Endothelial cell (in vitro differentiated cells): ENCODE measurements around the gene ATP6V0B. TPM values are rescaled to one million over a fixed set of nuclear protein-coding genes. Genes with fewer than 3 reads are reported as not detected.
A peak's percentile ranks its signal among the peaks of the same experiment; 100 is the strongest.

ENCODE experiments used
- DNase-seq: peaks from one replicate; pipeline ENCODE4 v3.0.0; 2021; ENCODE audit warnings: low spot score
- H3K27ac Mint-ChIP-seq: one replicate; pipeline ENCODE4 v1.8.0; 2021; ENCODE audit warnings: mixed read lengths, inconsistent platforms; ENCODE audit not compliant: unreplicated experiment
- H3K27me3 Mint-ChIP-seq: one replicate; pipeline ENCODE4 v1.8.0; 2021; ENCODE audit warnings: mild to moderate bottlenecking, moderate library complexity, mixed read lengths, inconsistent platforms; ENCODE audit not compliant: unreplicated experiment
- H3K36me3 Mint-ChIP-seq: one replicate; pipeline ENCODE4 v1.8.0; 2021; ENCODE audit warnings: mild to moderate bottlenecking, low read depth, mixed read lengths, inconsistent platforms; ENCODE audit not compliant: unreplicated experiment
- H3K4me1 Mint-ChIP-seq: one replicate; pipeline ENCODE4 v1.8.0; 2021; ENCODE audit warnings: mild to moderate bottlenecking, mixed read lengths, inconsistent platforms; ENCODE audit not compliant: unreplicated experiment
- H3K4me3 Mint-ChIP-seq: one replicate; pipeline ENCODE4 v1.8.0; 2021; ENCODE audit warnings: mild to moderate bottlenecking, mixed read lengths, inconsistent platforms; ENCODE audit not compliant: unreplicated experiment
- H3K9me3 Mint-ChIP-seq: one replicate; pipeline ENCODE4 v1.8.0; 2021; ENCODE audit warnings: mixed read lengths, inconsistent platforms; ENCODE audit not compliant: unreplicated experiment
- total RNA-seq: library from RNA; stranded (reverse); fragmentation: NEBNext Ultra II Directional; extraction: Animal tissue kit (Norgen Biotek cat#: 25700); gene quantifications from one replicate; pipeline ENCODE4 v1.2.1, GENCODE V29; 2021; ENCODE audit not compliant: unreplicated experiment
- TF ChIP-seq, protein P1 (sequence below): fragments of 200-600 bp; sonication (generic); IDR thresholded peaks from one replicate; pipeline ENCODE4 v1.5.0; 2021; ENCODE audit warnings: antibody characterized with exemption; ENCODE audit not compliant: unreplicated experiment

ATP6V0B gene
- total RNA-seq, 1 donor from 2014 or later = 94.5 TPM

DNA sequence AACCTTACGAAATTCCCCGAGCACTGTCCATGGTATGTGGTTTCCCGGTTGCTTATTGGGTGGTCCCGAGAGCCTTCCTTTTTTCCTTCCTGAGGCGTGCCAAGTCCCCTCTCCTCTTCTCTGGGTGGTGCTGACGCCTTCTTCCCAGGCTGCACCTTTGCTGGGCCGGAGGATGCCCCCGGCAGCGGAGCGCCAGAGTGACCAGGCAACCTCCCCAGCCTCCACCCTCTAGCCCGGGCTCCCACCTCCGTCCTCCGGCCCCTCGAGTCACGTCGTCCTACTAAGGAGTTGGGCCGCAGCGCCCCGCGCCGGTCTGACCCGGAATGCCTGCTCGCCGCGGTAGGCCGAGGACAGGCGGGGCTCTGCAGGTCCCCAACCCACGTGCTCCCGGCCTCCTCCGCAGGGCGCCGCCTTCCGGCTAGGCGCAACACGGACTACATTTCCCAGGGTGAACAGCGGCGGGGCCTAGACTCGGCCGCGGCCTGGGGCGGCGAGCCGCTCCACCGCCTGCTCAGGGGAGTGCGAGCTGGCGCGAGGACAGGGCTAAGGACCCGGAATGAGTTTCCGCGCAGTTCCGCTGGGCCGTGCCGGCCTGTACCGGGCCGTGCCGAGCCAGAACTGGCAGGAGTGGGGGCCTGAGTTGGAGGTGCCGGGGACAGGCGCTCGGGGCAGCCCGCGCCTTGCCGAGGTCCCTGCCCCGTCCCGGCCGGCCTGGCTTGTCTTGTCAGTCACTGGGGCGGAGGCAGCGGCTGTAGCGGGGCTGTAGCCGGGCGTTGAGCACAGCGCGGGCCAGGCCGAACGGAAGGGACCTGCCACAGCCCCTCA, 28.3 kb upstream of the ATP6V0B start, which contains the start of gene IPO13:
IPO13 (plus strand) TSS at position 715 of the 825 bp plus-strand sequence. CDS start 651 bp downstream, outside the sequence.
- Mint-ChIP-seq H3K9me3 (no peaks in the 10 kb centered on the region), H3K4me3 (peak within 1 kb of the TSS; percentile 94), H3K27me3 (peaks cover 7% of the 10 kb centered on the region), H3K27ac (peak within 1 kb of the TSS; percentile 74), H3K36me3 (peaks cover 5% of the 10 kb centered on the region), H3K4me1 (peaks cover 16% of the 10 kb centered on the region)
- peak; percentile 98 for DNase-seq
- TF ChIP-seq, protein P1, sequence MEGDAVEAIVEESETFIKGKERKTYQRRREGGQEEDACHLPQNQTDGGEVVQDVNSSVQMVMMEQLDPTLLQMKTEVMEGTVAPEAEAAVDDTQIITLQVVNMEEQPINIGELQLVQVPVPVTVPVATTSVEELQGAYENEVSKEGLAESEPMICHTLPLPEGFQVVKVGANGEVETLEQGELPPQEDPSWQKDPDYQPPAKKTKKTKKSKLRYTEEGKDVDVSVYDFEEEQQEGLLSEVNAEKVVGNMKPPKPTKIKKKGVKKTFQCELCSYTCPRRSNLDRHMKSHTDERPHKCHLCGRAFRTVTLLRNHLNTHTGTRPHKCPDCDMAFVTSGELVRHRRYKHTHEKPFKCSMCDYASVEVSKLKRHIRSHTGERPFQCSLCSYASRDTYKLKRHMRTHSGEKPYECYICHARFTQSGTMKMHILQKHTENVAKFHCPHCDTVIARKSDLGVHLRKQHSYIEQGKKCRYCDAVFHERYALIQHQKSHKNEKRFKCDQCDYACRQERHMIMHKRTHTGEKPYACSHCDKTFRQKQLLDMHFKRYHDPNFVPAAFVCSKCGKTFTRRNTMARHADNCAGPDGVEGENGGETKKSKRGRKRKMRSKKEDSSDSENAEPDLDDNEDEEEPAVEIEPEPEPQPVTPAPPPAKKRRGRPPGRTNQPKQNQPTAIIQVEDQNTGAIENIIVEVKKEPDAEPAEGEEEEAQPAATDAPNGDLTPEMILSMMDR = peak; percentile 84

DNA sequence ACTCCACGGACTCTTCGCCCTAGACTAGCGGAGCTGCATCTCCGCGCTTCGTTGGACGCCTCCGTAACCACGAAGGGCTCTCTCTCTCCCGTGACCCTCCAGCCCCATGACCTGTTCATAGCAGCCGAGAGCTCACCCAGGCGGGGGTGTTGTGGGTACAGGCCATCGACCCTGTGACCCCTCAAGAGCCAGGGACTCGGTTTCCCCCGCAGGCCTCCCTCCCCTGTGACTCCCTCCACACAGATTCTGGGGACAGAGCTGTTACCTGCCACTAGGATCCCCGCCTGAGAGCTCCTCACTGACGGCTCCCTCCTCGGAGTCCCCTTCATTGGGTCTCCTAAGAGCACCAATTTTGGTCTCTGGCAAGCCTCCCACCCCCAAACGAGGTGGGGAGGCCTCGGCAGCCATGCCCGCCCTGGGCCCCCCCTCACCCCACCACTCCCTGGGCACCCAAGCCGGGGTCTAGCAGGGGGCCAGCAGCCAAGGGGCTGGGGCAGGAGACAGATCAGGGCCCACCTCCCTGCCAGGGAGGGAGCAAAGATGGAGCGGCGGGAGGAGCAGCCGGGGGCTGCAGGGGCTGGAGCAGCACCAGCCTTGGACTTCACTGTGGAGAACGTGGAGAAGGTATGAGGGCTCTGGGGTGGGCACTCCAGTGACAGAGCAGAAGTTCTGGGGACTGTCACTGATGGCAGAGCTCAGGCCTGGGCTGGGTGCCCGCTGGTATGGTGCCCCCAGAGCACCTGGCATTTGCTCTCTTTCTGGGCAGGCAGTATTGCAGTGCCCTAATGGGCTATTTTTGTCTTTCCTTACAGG, 27.5 kb upstream of the ATP6V0B start:
- TF ChIP-seq, protein P1 = no peak
- H3K4me1 Mint-ChIP-seq = peaks cover 12% of the 10 kb centered on the region
- H3K9me3 Mint-ChIP-seq = no peaks in the 10 kb centered on the region
- peaks cover 5% of the 10 kb centered on the region for H3K36me3 Mint-ChIP-seq
- peak overlapping the region; percentile 72 for H3K27ac Mint-ChIP-seq
- peaks cover 7% of the 10 kb centered on the region for H3K27me3 Mint-ChIP-seq
- H3K4me3 Mint-ChIP-seq = peak overlapping the region; percentile 94
- DNase-seq = no peak

DNA sequence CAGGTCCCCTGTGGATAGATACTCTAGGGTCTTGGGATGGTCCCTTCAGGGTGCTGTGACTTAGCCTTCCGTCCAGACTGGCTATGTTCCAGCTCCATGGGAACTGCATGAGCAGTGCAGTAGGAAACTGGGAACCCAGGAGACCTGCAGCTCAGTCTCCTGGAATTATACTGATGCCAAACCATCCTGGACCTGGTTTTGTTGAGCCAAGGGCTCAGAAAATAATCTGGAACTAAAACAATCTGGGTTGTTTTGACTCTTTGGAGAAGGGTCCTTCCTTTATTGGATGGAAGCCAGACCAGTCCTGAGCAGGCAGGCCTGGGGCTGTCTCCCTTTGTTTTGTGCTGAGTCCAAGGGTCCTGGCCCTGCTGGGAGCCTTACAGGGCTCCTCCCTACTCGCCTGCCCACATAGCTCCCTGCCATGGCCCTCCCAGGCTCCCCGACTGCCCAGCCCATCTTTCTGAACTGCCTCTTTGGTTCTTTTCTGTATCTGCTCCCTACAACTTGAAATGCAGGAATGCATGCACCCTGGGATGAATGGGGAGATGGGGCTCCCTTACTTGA, 26.8 kb upstream of the ATP6V0B start:
- Mint-ChIP-seq H3K36me3 (peaks cover 5% of the 10 kb centered on the region), H3K4me1 (peaks cover 6% of the 10 kb centered on the region), H3K27ac (no peak overlapping the region), H3K27me3 (peaks cover 7% of the 10 kb centered on the region), H3K4me3 (peak overlapping the region; percentile 86), H3K9me3 (no peaks in the 10 kb centered on the region)
- DNase-seq = no peak
- TF ChIP-seq, protein P1 = no peak

DNA sequence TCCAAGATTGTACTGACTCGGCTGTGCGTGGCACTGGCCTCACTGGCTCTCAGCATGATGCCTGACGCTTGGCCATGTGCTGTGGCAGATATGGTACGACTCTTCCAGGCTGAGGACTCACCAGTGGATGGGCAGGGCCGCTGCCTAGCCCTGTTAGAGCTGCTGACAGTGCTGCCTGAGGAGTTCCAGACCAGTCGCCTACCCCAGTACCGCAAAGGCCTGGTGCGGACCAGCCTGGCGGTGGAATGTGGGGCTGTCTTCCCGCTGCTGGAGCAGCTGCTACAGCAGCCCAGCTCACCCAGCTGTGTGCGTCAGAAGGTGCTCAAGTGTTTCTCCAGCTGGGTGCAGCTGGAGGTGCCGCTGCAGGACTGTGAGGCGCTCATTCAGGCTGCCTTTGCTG, 25.1 kb upstream of the ATP6V0B start:
- peak overlapping the region; percentile 39 for H3K4me3 Mint-ChIP-seq
- H3K36me3 Mint-ChIP-seq = peaks cover 5% of the 10 kb centered on the region
- H3K27me3 Mint-ChIP-seq = peaks cover 7% of the 10 kb centered on the region
- no peak overlapping the region for H3K27ac Mint-ChIP-seq
- TF ChIP-seq, protein P1 = no peak
- H3K4me1 Mint-ChIP-seq = peaks cover 7% of the 10 kb centered on the region
- no peaks in the 10 kb centered on the region for H3K9me3 Mint-ChIP-seq
- no peak for DNase-seq
